ENCODE data around the gene MSH3.

The MSH3 gene

DNA sequence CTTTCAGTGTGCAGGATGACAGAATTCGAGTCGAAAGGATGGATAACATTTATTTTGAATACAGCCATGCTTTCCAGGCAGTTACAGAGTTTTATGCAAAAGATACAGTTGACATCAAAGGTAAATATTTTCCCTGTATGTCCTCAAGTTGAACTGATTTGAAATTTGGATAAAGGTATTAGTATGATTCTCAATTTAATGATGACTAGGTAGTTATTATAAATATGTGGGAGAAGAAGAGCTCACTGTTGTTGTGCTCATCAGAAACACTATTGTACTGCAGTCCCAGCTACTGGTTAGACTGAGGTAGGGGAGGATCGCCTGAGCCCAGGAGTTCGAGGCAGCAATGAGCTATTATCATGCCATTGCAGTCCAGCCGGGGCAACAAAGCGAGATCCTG, 71.0 kb downstream of the MSH3 start:
- Histone ChIP-seq H3F3A (ENCODE audit: low read depth) (no peaks in the 10 kb centered on the region), H3K4me2 (ENCODE audit: low read depth, low read length, poor library complexity, severe bottlenecking) (no peak overlapping the region), H3K9me3 (ENCODE audit: insufficient read depth, low read depth, low read length) (no peaks in the 10 kb centered on the region), H3K79me2 (ENCODE audit: insufficient read depth, low read length) (no peaks in the 10 kb centered on the region), H3K4me1 (ENCODE audit: insufficient read depth, low read length, poor library complexity, severe bottlenecking) (peaks cover 3% of the 10 kb centered on the region), H3K4me3 (ENCODE audit: low read length, poor library complexity, severe bottlenecking) (no peak overlapping the region), H3K9me2 (replicated peaks; ENCODE audit: low read depth, low read length) (no peaks in the 10 kb centered on the region), H2AFZ (ENCODE audit: low read length) (no peak overlapping the region), H3K27me3 (ENCODE audit: insufficient read depth, low read length, poor library complexity, severe bottlenecking) (no peaks in the 10 kb centered on the region), H3K36me3 (ENCODE audit: insufficient read depth, low read length) (peaks cover 55% of the 10 kb centered on the region; the same call in 1 of the 2 replicates), H3K9ac (ENCODE audit: low read depth, low read length, poor library complexity, severe bottlenecking) (no peak overlapping the region), H4K20me1 (ENCODE audit: insufficient read depth, low read length, poor library complexity, severe bottlenecking) (no peaks in the 10 kb centered on the region)
- TF ChIP-seq EZH2phosphoT487 (IDR thresholded peaks at IDR 0.05; ENCODE audit: borderline replicate concordance) (no peak), CTCF (conservative IDR thresholded peaks at IDR 0.05; ENCODE audit: low read length) (no peak)

DNA sequence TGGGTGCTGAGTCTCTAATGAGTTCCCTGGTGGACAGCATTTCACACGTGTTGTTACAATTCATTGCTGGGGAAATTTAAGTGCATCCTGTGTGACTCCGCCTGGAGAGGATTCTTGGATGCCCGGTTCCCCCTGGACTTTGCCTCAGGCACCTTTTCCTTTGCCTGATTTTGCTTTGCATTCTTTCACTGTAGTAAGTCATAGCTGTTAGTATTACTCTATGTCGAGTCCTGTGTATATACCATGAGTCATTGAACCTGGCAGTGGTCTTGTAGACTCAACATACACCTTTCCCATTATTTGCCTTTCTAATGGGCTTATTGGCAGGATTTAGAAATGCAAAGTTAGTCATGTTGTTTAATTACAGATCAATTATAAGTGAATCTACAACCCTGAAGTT, 82.3 kb downstream of the MSH3 start:
- Histone ChIP-seq H3K36me3 (ENCODE audit: insufficient read depth, low read length) (peaks cover 16% of the 10 kb centered on the region; the same call in 1 of the 2 replicates), H3K4me3 (ENCODE audit: low read length, poor library complexity, severe bottlenecking) (no peak overlapping the region), H3K79me2 (ENCODE audit: insufficient read depth, low read length) (no peaks in the 10 kb centered on the region), H3K4me1 (ENCODE audit: insufficient read depth, low read length, poor library complexity, severe bottlenecking) (peaks cover 23% of the 10 kb centered on the region), H3K9me3 (ENCODE audit: insufficient read depth, low read depth, low read length) (no peaks in the 10 kb centered on the region), H3K27me3 (ENCODE audit: insufficient read depth, low read length, poor library complexity, severe bottlenecking) (no peaks in the 10 kb centered on the region), H3K9ac (ENCODE audit: low read depth, low read length, poor library complexity, severe bottlenecking) (no peak overlapping the region), H2AFZ (ENCODE audit: low read length) (no peak overlapping the region), H3K9me2 (replicated peaks; ENCODE audit: low read depth, low read length) (no peaks in the 10 kb centered on the region), H3F3A (ENCODE audit: low read depth) (no peaks in the 10 kb centered on the region), H4K20me1 (ENCODE audit: insufficient read depth, low read length, poor library complexity, severe bottlenecking) (no peaks in the 10 kb centered on the region), H3K4me2 (ENCODE audit: low read depth, low read length, poor library complexity, severe bottlenecking) (no peak overlapping the region)
- TF ChIP-seq EZH2phosphoT487 (IDR thresholded peaks at IDR 0.05; ENCODE audit: borderline replicate concordance) = no peak
- TF ChIP-seq CTCF (conservative IDR thresholded peaks at IDR 0.05; ENCODE audit: low read length) = no peak

- Histone ChIP-seq H3K79me2 (ENCODE audit: insufficient read depth, low read length) (no peaks in the 10 kb centered on the region), H3K4me2 (ENCODE audit: low read depth, low read length, poor library complexity, severe bottlenecking) (peak overlapping the region; percentile 51), H4K20me1 (ENCODE audit: insufficient read depth, low read length, poor library complexity, severe bottlenecking) (no peaks in the 10 kb centered on the region), H3K4me3 (ENCODE audit: low read length, poor library complexity, severe bottlenecking) (no peak overlapping the region), H3K9me2 (replicated peaks; ENCODE audit: low read depth, low read length) (no peaks in the 10 kb centered on the region), H3K9me3 (ENCODE audit: insufficient read depth, low read depth, low read length) (no peaks in the 10 kb centered on the region), H3K4me1 (ENCODE audit: insufficient read depth, low read length, poor library complexity, severe bottlenecking) (peaks cover 23% of the 10 kb centered on the region), H3K36me3 (ENCODE audit: insufficient read depth, low read length) (peaks cover 28% of the 10 kb centered on the region; the same call in 1 of the 2 replicates), H3K9ac (ENCODE audit: low read depth, low read length, poor library complexity, severe bottlenecking) (peak overlapping the region; percentile 11), H3F3A (ENCODE audit: low read depth) (no peaks in the 10 kb centered on the region), H2AFZ (ENCODE audit: low read length) (no peak overlapping the region), H3K27me3 (ENCODE audit: insufficient read depth, low read length, poor library complexity, severe bottlenecking) (no peaks in the 10 kb centered on the region)
- TF ChIP-seq CTCF (conservative IDR thresholded peaks at IDR 0.05; ENCODE audit: low read length) = no peak
- no peak for TF ChIP-seq EZH2phosphoT487 (IDR thresholded peaks at IDR 0.05; ENCODE audit: borderline replicate concordance)
These were observed 84.0 kb downstream of the MSH3 start for GRCh38 chr5:80738466-80738865.

Data from Loucy (cell line).